ENCODE data around the gene SIK3. TPM values are rescaled to one million over a fixed set of nuclear protein-coding genes. Genes with fewer than 3 reads are reported as not detected.

The SIK3 gene
- total and polyA plus RNA-seq, 2 experiments from 2014 or later: 6.1 to 33.9 TPM

GRCh38 chr11:117121176-117121575 lies 22.9 kb upstream of the SIK3 start:
- TF ChIP-seq, protein P1, sequence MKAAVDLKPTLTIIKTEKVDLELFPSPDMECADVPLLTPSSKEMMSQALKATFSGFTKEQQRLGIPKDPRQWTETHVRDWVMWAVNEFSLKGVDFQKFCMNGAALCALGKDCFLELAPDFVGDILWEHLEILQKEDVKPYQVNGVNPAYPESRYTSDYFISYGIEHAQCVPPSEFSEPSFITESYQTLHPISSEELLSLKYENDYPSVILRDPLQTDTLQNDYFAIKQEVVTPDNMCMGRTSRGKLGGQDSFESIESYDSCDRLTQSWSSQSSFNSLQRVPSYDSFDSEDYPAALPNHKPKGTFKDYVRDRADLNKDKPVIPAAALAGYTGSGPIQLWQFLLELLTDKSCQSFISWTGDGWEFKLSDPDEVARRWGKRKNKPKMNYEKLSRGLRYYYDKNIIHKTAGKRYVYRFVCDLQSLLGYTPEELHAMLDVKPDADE (IDR thresholded peaks at IDR 0.05): no peak
- no peak for TF ChIP-seq ZNF462 (CRISPR knock-in tag; IDR thresholded peaks at IDR 0.05)
- TF ChIP-seq JUNB (IDR thresholded peaks at IDR 0.05; ENCODE audit: unreplicated experiment): no peak
- no peak for TF ChIP-seq REST (IDR thresholded peaks at IDR 0.05; ENCODE audit: unreplicated experiment)
- TF ChIP-seq EZH2 (IDR thresholded peaks at IDR 0.05; ENCODE audit: low read depth, unreplicated experiment): no peak
- no peak for TF ChIP-seq ZNF331 (CRISPR knock-in tag; IDR thresholded peaks at IDR 0.05; ENCODE audit: low read depth)
- no peak for TF ChIP-seq POLR2AphosphoS5 (IDR thresholded peaks at IDR 0.05; ENCODE audit: low read depth)
- TF ChIP-seq, protein P2, sequence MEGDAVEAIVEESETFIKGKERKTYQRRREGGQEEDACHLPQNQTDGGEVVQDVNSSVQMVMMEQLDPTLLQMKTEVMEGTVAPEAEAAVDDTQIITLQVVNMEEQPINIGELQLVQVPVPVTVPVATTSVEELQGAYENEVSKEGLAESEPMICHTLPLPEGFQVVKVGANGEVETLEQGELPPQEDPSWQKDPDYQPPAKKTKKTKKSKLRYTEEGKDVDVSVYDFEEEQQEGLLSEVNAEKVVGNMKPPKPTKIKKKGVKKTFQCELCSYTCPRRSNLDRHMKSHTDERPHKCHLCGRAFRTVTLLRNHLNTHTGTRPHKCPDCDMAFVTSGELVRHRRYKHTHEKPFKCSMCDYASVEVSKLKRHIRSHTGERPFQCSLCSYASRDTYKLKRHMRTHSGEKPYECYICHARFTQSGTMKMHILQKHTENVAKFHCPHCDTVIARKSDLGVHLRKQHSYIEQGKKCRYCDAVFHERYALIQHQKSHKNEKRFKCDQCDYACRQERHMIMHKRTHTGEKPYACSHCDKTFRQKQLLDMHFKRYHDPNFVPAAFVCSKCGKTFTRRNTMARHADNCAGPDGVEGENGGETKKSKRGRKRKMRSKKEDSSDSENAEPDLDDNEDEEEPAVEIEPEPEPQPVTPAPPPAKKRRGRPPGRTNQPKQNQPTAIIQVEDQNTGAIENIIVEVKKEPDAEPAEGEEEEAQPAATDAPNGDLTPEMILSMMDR (conservative IDR thresholded peaks at IDR 0.05; ENCODE audit: low read depth in 2 of 2): no peak
- no peak for TF ChIP-seq NANOG (IDR thresholded peaks at IDR 0.05; ENCODE audit: borderline replicate concordance)
- no peak for TF ChIP-seq CREB1 (CRISPR knock-in tag; IDR thresholded peaks at IDR 0.05; ENCODE audit: low read depth)
- no peak for TF ChIP-seq STAT1 (IDR thresholded peaks at IDR 0.05; ENCODE audit: unreplicated experiment)
- TF ChIP-seq ZNF114 (CRISPR knock-in tag; IDR thresholded peaks at IDR 0.05): no peak
- no peak for TF ChIP-seq EZH2phosphoT487 (IDR thresholded peaks at IDR 0.05; ENCODE audit: unreplicated experiment)
- Histone ChIP-seq H3K79me2 (replicated peaks; ENCODE audit: insufficient read depth) (no peaks in the 10 kb centered on the region), H3K36me3 (ENCODE audit: insufficient read depth) (no peaks in the 10 kb centered on the region), H4K20me1 (replicated peaks; ENCODE audit: insufficient read depth) (no peaks in the 10 kb centered on the region), H3K9me2 (ENCODE audit: insufficient read depth) (no peaks in the 10 kb centered on the region), H3K27ac (ENCODE audit: low read depth) (no peak overlapping the region), H3K27me3 (ENCODE audit: insufficient read depth) (no peaks in the 10 kb centered on the region), H3K4me1 (ENCODE audit: insufficient read depth) (no peaks in the 10 kb centered on the region), H3K4me3 (no peak overlapping the region), H3F3A (replicated peaks; ENCODE audit: low read depth) (no peaks in the 10 kb centered on the region), H3K4me2 (no peak overlapping the region), H2AFZ (no peak overlapping the region)
- peaks cover 2% of the 10 kb centered on the region for H3K27me3 Mint-ChIP-seq (ENCODE audit: insufficient read depth, low read depth, poor library complexity)
- no peaks in the 10 kb centered on the region for H3K4me1 Mint-ChIP-seq
- no peak overlapping the region for H3K27ac Mint-ChIP-seq
- no peak for DNase-seq (ENCODE audit: low spot score)
- no peak overlapping the region for H3K4me3 Mint-ChIP-seq
- no peak for ATAC-seq
- no peaks in the 10 kb centered on the region for H3K9me3 Mint-ChIP-seq
- no peaks in the 10 kb centered on the region for H3K36me3 Mint-ChIP-seq (ENCODE audit: low read depth)

Data from GM23338 (cell line).